GM11168 (cell line): ENCODE data around the gene MAPKAP1.

Experiments used
- in situ Hi-C: fragments of 300-500 bp; cut with MboI; formaldehyde crosslinking; loops from one replicate; pipeline ENCODE4 v1.12.0; 2022; ENCODE audit warnings: low sequenced_read_pairs; ENCODE audit not compliant: unreplicated experiment

MAPKAP1 gene

DNA sequence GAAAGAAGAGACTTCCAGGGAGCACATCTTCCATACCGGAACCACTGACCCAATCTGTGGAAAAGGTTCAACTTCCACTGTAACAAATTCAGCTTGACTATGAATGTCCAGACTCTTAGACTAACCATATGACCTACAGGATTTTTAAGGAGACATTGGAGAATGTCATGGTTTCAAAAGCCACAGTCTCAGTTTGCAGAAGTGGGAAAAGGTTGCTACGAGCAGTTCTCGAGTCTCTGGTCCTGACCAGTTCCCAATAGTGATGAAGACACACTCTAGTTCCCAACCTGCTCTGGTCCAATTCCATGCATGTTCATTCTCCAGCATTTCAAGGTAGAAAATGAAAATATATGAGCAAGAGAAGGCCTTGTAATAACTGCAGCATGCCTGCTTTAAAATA is 158.0 kb downstream of the MAPKAP1 start:
- in situ Hi-C loops, result no loop called here

- in situ Hi-C loops, result no loop called here
Observed at GRCh38 chr9:125548141-125548540, 158.9 kb downstream of the MAPKAP1 start.

- in situ Hi-C loops, result no loop called here
Observed at GRCh38 chr9:125547368-125547767, 159.6 kb downstream of the MAPKAP1 start.

DNA sequence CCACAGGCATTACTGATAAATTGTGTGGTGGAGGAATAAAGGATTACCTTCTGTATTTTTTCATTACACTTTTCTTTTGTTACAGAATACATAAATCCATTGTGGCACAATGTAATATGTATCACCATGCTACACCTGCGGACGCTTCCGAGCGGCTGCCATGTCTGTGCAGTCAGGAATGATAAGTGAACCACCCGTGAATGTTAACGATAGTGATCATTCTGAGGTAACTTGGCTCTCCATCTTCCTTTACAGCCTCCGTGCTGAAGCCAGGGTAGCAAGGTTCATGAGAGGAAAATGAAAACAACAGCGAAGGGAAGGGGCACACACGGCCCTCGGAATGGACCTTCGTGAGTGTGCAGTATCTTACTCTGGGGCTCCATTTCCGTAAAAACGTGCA is 161.2 kb downstream of the MAPKAP1 start:
- in situ Hi-C loops, result no loop called here

GRCh38 chr9:125544988-125545651 is 161.9 kb downstream of the MAPKAP1 start:
- in situ Hi-C loops, result no loop called here

- in situ Hi-C loops, result no loop called here
Observed at GRCh38 chr9:125544484-125544883, 162.5 kb downstream of the MAPKAP1 start.

- in situ Hi-C loops, result no loop called here
Observed at GRCh38 chr9:125541840-125542243, 165.2 kb downstream of the MAPKAP1 start.

DNA sequence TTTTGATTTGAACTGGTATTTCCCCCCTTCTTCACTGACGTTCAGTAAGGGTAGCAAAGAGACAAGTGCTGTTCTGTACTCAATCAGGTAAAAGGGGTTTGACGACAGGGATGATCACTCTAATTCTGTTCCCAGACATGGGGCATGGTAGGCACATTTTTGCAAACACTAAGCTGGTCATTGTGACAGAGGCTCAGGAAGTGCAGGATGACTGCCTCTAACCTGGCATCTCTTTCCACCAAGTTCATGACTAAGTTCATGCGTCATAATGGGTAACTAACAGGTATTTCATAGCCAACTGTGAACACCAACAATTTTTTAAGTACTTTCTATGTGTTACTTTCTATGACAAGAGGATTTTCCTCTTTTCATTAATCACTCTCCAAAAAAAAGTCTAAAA is 166.5 kb downstream of the MAPKAP1 start:
- in situ Hi-C loops, result no loop called here

DNA sequence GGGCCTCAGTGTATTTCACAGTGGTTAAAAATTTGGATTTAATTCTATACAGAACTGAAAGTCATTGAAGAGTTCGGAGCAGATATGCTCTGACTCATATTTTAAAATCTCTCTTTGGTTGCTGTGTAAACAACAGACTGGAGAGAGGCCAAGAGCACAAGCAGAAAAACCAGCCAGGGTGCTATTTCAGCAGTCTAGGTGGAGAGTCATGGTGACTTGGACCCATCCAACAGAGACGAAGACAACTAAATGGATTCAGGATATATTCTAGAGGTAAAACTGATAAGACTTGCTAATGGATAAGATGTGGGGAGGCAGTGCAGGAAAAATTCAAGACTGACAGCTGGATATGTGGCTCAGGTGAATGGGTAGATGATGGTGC is 168.9 kb downstream of the MAPKAP1 start:
- in situ Hi-C loops, result no loop called here

DNA sequence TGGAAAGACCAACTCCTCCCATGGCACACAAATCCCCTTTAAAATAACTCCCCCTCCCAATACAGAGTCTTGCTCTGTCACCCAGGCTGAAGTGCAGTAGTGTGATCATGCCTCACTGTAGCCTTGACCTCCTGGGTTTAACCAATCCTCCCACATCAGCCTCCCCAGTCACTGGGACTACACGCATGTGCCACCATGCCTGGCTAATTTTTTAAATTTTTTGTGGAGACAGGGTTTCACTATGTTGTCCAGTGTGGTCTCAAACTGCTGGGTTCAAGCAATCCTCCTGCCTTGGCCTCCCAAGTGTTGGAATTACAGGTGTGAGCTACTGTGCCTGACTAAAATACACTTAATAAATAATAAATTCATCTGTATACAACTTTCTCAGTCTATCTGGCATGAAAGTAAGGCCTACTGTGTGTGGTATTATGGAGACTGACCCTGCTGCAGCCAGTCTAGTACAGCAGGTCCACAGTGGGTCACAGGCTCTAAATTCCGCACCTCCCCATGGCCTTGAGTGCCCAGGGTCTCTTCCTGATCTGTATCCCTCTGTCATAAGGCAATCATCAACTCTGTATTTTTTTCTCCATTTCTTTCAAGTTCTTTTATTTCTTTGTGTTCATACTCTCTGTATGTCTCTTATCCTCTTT is 169.4 kb downstream of the MAPKAP1 start:
- in situ Hi-C loops, result no loop called here

- in situ Hi-C loops, result no loop called here
Observed at GRCh38 chr9:125536776-125537175, 170.2 kb downstream of the MAPKAP1 start.

GRCh38 chr9:125536167-125536772 is 170.7 kb downstream of the MAPKAP1 start:
- in situ Hi-C loops, result no loop called here

DNA sequence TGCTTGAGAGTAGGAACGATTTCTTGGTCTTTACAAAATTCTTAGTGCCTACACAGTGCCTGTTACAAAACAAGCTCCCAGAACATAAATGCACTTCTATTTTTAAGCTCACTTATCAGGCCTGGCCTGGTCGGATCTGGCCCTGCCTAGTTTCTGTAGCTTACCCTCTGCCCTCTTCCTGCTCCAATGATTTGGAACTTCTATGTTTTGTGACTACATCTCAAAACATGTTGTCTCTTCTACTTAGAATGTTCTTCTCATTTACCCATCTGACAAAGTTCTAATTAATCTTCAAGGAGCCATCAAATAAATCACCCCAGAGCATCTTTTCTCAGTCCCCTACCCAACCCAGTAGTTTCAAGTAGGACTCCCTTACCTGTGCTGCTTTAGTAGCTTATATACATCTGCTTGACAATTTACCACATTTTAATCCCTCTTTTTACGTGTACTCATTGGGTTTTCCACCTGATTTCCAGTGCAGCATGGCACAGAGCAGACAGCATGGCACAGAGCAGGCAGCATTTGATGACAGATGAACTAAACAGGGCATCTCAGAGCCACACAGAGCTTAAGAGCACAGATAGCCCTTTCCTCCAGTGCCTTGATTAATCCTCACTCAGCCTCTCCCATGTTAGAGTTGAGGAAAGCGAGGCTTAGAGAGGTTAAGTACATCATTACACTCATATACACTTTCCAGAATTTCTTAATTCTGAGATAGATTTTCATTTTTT is 171.9 kb downstream of the MAPKAP1 start:
- in situ Hi-C loops, result no loop called here

DNA sequence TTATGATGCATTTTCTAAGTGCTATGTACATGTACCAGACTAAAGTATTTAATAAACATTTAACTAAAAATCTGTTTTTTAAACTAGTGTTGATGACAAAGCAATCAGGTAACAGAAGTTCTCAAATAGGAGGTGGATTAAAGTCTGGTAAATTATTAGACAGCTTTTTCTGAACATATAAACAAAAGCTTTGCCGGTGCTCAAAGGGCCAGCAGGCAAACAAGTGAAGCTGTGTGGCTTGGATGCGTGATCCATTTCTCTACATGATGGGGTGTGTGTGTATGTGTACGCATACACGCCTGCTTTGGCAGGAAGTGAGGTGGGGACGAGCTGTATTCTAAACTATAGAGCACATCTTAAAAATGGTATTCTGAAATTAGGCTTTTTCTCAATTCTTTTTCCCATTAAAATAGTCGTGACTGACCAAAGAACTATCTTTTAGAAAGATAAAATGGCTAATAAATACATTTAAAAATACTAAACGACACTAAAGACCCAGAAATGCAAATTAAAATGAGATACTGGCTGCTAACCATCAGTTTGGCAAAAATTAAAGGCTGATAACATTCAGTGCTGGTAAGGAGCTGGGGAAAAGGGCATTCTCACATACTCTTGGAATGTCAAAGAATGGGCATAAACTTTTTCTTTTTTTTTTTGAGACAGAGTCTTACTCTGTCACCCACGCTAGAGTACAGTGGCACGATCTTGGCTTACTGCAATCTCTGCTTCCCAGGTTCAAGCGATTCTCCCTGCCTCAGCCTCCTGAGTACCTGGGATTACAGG is 174.0 kb downstream of the MAPKAP1 start:
- in situ Hi-C loops, result no loop called here

DNA sequence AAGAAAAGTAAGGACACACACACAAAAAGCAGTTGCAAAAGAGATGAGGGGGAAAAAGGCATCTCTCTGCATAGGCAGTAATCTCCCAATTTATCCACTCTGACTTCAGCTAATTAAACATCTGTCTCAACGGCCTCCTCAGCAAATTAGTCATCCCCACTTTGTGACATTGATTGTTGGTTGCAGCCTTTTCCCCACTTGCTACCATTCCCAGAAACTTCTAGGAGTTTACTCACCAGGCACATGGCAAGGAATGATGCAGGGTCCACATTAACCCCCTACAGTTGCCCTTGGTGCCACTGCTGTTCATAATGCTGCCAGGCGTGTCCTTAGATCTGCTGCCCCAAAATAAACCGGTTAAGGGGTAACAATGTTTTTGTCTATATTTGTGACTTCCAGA is 174.6 kb downstream of the MAPKAP1 start:
- in situ Hi-C loops, result no loop called here

GRCh38 chr9:125529589-125530515 is 177.2 kb downstream of the MAPKAP1 start:
- in situ Hi-C loops, result no loop called here

- in situ Hi-C loops, result no loop called here
Observed at GRCh38 chr9:125529107-125529506, 177.9 kb downstream of the MAPKAP1 start.

DNA sequence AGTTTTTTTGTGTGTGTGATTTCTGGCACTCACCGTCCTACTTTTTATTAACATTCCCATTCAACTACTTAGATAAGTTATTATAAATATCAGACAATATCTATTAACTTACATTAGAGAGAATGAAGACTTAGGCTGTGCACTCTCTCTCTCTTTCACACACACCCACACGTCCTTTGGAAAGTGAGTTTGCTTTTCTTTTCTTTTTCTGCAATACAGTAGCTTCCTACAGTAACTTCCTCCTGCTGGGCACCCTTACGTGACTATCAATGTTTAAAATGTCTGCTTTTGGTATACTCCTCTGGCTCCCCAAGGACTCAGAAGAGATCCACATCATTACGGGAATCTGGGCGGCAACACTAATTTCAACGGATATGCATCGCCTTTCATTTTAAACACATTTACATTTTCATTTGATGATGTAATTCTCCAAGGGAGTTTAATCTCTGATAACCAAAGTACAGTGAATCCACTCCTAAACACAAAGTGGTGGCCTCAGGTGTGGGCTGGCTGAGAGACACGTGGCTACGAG is 179.5 kb downstream of the MAPKAP1 start:
- in situ Hi-C loops, result no loop called here
